ENCODE measurements around the gene CX3CR1. TPM values are rescaled to one million over a fixed set of nuclear protein-coding genes. Genes with fewer than 3 reads are reported as not detected.

CX3CR1 gene
- total RNA-seq, 2 experiments from 2014 or later: 0.13 TPM; not detected in 1

- DNase-seq (ENCODE audit: low spot score): no peak
- Histone ChIP-seq H3K4me2 (ENCODE audit: low read length) (no peak overlapping the region), H3K4me1 (ENCODE audit: insufficient read depth, low read length, poor library complexity, severe bottlenecking) (peaks cover 25% of the 10 kb centered on the region), H3K9me2 (ENCODE audit: insufficient read depth, low read length) (no peaks in the 10 kb centered on the region), H2AFZ (ENCODE audit: low read length) (no peak overlapping the region), H3K36me3 (ENCODE audit: insufficient read depth, low read length) (no peaks in the 10 kb centered on the region), H3K79me2 (ENCODE audit: insufficient read depth, low read depth, low read length) (no peaks in the 10 kb centered on the region), H4K20me1 (ENCODE audit: insufficient read depth, low read length) (no peaks in the 10 kb centered on the region), H3K9me3 (ENCODE audit: low read length) (no peaks in the 10 kb centered on the region), H3K4me3 (ENCODE audit: low read depth, low read length, poor library complexity, severe bottlenecking) (no peak overlapping the region), H3K27ac (ENCODE audit: low read depth, low read length, poor library complexity, severe bottlenecking) (no peak overlapping the region)
- TF ChIP-seq EZH2phosphoT487 (IDR thresholded peaks at IDR 0.05; ENCODE audit: borderline replicate concordance, low read depth, low read length) (no peak), CTCF (conservative IDR thresholded peaks at IDR 0.05; ENCODE audit: low read length) (no peak)
- no TSS peak for BruUV-seq (replicated peaks)
- intact Hi-C loops (cut with micrococcal nuclease; ENCODE audit: unreplicated experiment): no loop called here
- POLR2A ChIA-PET: interaction anchor here (0.6 to 2.1 kb wide), 11 partner anchors 8 to 536 kb away, joined by 3 to 7 read pairs (median 5); no protein-coding TSS in a partner anchor
- CTCF ChIA-PET (ENCODE audit: unreplicated experiment): no interaction called here
Measured at GRCh38 chr3:39277893-39278615, 1.8 kb downstream of the CX3CR1 start.

DNA sequence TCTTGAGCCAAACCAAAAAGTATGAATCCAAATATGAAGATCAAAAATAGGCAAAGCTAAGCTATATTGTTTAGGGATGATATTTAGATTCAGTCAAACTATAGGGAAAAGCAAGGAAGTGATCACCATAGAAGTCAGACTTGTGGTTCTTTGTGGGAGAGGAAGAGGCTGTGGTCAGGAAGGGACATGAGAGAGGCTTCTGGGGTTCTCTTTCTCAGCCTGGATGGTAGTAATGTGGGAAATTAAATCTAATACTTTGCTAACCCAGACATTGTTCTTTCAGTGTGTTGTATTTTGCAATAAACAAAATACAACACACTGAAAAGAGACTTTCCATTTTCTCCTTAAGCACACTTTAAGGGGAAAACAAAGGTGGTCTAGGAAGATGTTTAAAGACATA is 3.1 kb downstream of the CX3CR1 start:
- ChIA-PET CTCF (ENCODE audit: unreplicated experiment) (no interaction called here), POLR2A (interaction anchor here (1.0 to 1.6 kb wide), 4 partner anchors 9 to 72 kb away, joined by 3 to 5 read pairs (median 4); no protein-coding TSS in a partner anchor)
- Histone ChIP-seq H3K27ac (ENCODE audit: low read depth, low read length, poor library complexity, severe bottlenecking) (no peak overlapping the region), H3K9me2 (ENCODE audit: insufficient read depth, low read length) (no peaks in the 10 kb centered on the region), H2AFZ (ENCODE audit: low read length) (no peak overlapping the region), H3K36me3 (ENCODE audit: insufficient read depth, low read length) (no peaks in the 10 kb centered on the region), H3K4me3 (ENCODE audit: low read depth, low read length, poor library complexity, severe bottlenecking) (no peak overlapping the region), H3K9me3 (ENCODE audit: low read length) (no peaks in the 10 kb centered on the region), H3K4me1 (ENCODE audit: insufficient read depth, low read length, poor library complexity, severe bottlenecking) (peaks cover 19% of the 10 kb centered on the region), H4K20me1 (ENCODE audit: insufficient read depth, low read length) (no peaks in the 10 kb centered on the region), H3K4me2 (ENCODE audit: low read length) (no peak overlapping the region), H3K79me2 (ENCODE audit: insufficient read depth, low read depth, low read length) (no peaks in the 10 kb centered on the region)
- intact Hi-C loops (cut with micrococcal nuclease; ENCODE audit: unreplicated experiment): no loop called here
- DNase-seq (ENCODE audit: low spot score): no peak
- TF ChIP-seq EZH2phosphoT487 (IDR thresholded peaks at IDR 0.05; ENCODE audit: borderline replicate concordance, low read depth, low read length) (no peak), CTCF (conservative IDR thresholded peaks at IDR 0.05; ENCODE audit: low read length) (no peak)
- no TSS peak for BruUV-seq (replicated peaks)

DNA sequence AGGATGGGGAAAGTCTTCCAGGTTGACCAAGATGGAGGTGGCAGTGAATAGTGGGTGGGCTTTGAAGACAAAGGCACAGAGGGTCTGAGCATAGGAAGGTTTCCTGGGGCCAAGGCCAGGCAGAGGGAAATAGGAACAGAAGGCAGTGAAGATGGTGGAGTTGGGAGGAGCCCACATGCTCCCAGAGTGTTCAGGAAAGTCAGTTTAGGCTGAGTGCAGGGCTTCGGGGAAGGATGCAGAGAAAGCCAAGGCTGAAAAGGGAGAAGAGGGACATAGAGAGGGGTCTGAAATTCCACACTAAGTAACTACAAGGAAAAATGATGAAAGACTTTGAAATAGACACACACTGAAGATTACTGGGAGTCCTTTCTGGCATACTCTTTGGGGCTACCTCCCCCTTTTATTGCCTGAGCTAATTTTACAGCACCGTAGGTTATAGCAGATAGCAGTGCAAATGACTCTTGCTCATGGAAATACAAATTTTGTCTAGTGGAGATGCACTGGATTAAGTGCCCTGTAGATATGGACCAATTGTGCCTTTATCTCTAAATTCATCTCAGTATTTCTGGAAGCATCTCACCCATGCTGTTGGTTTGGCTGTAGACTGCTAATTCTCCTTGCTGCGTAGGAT is 3.8 kb downstream of the CX3CR1 start:
- TF ChIP-seq EZH2phosphoT487 (IDR thresholded peaks at IDR 0.05; ENCODE audit: borderline replicate concordance, low read depth, low read length) (no peak), CTCF (conservative IDR thresholded peaks at IDR 0.05; ENCODE audit: low read length) (no peak)
- no peaks in the 10 kb centered on the region for H3K9me2 ChIP-seq (ENCODE audit: insufficient read depth, low read length)
- DNase-seq (ENCODE audit: low spot score): no peak
- CTCF ChIA-PET (ENCODE audit: unreplicated experiment): no interaction called here
- peaks cover 12% of the 10 kb centered on the region for H3K4me1 ChIP-seq (ENCODE audit: insufficient read depth, low read length, poor library complexity, severe bottlenecking)
- no peaks in the 10 kb centered on the region for H3K9me3 ChIP-seq (ENCODE audit: low read length)
- POLR2A ChIA-PET: interaction anchor here (1.0 to 1.6 kb wide), 2 partner anchors 12 to 72 kb away, joined by 3 to 5 read pairs; no protein-coding TSS in a partner anchor
- no peak overlapping the region for H3K4me3 ChIP-seq (ENCODE audit: low read depth, low read length, poor library complexity, severe bottlenecking)
- no TSS peak for BruUV-seq (replicated peaks)
- H3K36me3 ChIP-seq (ENCODE audit: insufficient read depth, low read length): no peaks in the 10 kb centered on the region
- H4K20me1 ChIP-seq (ENCODE audit: insufficient read depth, low read length): no peaks in the 10 kb centered on the region
- H2AFZ ChIP-seq (ENCODE audit: low read length): no peak overlapping the region
- no peak overlapping the region for H3K4me2 ChIP-seq (ENCODE audit: low read length)
- intact Hi-C loops (cut with micrococcal nuclease; ENCODE audit: unreplicated experiment): no loop called here
- H3K27ac ChIP-seq (ENCODE audit: low read depth, low read length, poor library complexity, severe bottlenecking): no peak overlapping the region
- no peaks in the 10 kb centered on the region for H3K79me2 ChIP-seq (ENCODE audit: insufficient read depth, low read depth, low read length)
